HG02938 (cell line): ENCODE results near the gene NFS1.
"Not testable (repeated sequence)": the region's sequence is repeated elsewhere in the genome, so short reads cannot be mapped to it uniquely, and the experiment has no call there.

ENCODE experiments used
- ATAC-seq: cut with Tn5 transposase; IDR thresholded peaks from one replicate; pipeline ENCODE4 v1.9.1; 2021; ENCODE audit warnings: mild to moderate bottlenecking, moderate library complexity; ENCODE audit not compliant: unreplicated experiment

NFS1 gene

DNA sequence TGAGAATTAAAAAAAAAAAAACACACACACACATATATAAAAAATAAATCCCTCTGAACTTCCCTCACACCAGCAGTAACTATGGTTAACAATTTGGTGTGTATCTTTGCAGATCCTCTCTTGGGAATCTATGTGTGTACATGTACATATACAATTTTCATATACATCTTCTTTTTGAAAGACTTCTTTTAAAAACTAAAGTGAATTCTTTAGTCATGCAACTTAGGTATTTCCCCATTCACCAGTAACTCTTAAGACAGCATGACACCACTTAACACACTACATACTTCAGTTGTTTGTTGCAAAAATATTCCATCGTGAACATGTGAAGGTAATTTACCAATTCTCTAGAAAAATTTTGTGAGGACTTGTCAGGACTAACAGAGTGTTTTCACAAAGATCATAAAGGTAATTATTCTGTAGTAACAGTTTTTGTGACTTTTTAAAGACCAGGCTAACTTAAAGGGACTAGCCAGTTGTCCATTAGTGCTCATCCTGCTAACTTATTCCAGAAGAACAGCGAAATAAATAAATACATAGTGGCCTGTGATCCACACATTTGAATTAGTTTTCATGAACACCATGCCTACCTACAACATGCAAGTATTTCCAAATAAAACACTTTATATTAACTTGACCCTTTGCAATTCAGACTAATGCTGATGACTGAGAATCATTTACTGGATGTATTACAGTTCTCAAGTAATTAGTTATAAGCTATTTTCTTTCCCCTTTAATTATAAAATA lies 30.9 kb upstream of the NFS1 start:
- no peak for ATAC-seq

GRCh38 chr20:35729283-35729807 lies 30.2 kb upstream of the NFS1 start:
- ATAC-seq, result no peak

DNA sequence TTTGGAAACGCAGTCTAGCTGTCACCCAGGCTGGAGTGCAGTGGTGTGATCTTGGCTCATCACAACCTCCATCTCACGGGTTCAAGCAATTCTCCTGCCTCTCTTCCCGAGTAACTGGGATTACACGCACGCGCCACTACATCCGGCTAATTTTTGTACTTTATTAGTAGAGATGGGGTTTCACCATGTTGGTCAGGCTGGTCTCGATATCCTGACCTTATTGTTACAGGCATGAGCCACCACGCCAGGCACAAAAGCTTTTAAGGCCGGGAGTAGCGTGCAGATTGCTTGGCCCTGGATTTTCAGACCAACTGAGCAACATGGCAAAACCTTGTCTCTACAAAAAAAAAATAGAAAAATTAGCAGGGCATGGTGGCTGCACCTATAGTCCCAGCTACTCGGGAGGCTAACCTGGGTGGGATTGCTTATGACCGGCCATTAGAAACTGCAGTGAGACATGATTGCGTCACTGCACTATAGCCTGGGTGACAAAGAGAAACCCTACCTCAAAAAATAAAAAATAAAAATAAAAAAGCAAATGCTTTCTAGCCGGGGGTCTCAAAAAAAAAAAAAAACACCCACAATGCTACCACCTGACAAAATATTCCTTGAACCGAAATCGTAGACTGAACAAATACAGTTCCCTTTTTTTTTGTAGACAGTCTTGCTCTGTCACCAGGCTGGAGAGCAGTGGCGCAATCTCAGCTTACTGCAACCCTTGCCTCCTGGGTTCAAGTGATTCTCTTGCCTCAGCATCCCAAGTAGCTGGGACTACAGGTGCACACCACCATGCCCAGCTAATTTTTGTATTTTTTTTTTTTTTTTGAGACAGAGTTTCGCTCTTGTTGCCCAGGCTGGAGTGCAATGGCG lies 27.9 kb upstream of the NFS1 start:
- ATAC-seq, result no peak

DNA sequence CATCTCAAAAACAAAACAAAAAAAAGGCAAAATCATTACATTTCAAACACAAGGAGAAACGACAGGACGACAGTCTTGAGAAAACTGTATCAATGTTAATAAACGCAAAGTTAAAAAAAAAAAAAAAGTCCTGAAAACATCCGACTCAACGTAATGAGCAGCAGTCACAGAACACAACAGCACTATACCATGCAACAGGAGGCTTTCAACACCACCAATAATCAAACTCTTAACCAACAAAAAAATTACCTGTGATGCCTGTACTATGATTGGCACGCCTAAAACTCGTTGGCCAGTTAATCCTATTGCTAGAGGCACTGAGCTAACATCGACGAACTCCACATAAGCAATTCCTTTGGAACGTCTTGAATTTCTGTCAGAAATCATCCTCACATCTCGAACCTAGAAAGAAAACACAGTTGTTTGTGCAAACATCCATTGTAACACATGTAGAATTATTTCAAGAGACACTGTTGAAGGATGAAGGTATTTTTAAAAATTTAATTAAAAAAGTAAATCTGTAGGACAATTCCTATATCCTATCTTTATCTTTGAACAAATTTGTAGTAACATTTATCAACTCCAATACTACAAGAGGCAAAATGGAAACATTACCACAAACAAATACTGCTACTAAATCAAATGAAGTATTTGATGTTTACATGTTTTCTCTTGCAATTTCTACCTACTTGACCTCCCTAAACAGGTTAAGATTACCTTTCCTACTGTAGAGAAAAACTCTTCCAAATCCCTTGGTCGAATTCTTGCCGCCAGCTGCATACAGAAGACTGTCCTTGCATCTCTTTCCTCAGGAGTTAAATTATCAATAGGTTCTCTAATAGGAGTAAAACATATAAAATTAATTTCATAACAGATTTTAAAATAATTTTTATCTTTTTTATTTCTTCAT lies 25.4 kb upstream of the NFS1 start:
- no peak for ATAC-seq

DNA sequence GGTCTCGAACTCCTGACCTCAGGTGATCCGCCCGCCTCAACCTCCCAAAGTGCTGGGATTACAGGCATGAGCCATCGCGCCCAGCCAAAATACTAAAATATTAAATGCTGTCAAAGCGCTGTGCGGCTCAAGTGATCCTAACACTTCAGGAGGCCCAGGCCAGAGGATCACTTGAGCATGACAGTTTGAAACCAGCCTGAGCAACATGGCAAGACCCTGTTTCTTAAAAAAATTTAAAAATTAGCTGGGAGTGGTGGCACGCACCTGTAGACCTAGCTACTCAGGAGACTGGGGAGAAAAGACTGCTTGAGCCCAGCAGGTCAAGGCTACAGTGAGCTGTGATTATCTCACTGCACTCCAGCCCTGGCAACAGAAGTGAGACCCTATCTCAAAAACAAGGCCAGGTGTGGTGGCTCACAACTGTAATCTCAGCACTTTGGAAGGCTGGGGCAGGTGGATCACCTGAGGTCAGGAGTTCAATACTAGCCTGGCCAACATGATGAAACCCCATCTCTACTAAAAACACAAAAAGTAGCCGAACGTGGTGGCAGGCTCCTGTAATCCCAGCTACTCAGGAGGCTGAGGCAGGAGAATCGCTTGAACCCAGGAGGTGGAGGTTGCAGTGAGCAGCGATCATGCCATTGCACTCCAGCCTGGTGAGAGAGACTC lies 24.6 kb upstream of the NFS1 start:
- ATAC-seq, result not testable (repeated sequence)

DNA sequence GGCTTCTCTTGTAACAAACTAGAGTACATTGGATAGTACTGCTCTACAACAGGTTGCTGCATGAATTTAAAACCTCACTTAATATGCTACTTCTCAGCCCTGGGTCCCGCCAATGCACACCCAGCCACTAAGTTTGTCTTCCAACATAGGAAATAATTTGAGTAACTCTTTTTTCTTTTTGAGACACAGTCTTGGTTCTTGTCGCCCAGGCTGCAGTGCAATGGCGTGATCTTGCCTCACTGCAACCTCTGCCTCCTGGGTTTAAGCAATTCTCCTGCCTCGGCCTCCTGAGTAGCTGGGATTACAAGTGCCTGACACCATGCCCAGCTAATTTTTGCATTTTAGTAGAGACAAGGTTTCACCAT lies 24.1 kb upstream of the NFS1 start:
- not testable (repeated sequence) for ATAC-seq

GRCh38 chr20:35721621-35722020 lies 22.5 kb upstream of the NFS1 start:
- no peak for ATAC-seq

- no peak for ATAC-seq
Measured at GRCh38 chr20:35721219-35721618, 22.1 kb upstream of the NFS1 start.

- no peak for ATAC-seq
Measured at GRCh38 chr20:35720165-35721123, 21.3 kb upstream of the NFS1 start.

- ATAC-seq, result no peak
Measured at GRCh38 chr20:35719717-35720116, 20.6 kb upstream of the NFS1 start.

GRCh38 chr20:35718972-35719635 lies 20.0 kb upstream of the NFS1 start:
- no peak for ATAC-seq

GRCh38 chr20:35718321-35718720 lies 19.2 kb upstream of the NFS1 start:
- ATAC-seq, result not testable (repeated sequence)

GRCh38 chr20:35716330-35716729 lies 17.2 kb upstream of the NFS1 start:
- no peak for ATAC-seq

GRCh38 chr20:35715652-35716051 lies 16.5 kb upstream of the NFS1 start:
- no peak for ATAC-seq

- no peak for ATAC-seq
Measured at GRCh38 chr20:35714127-35714526, 15.0 kb upstream of the NFS1 start.

DNA sequence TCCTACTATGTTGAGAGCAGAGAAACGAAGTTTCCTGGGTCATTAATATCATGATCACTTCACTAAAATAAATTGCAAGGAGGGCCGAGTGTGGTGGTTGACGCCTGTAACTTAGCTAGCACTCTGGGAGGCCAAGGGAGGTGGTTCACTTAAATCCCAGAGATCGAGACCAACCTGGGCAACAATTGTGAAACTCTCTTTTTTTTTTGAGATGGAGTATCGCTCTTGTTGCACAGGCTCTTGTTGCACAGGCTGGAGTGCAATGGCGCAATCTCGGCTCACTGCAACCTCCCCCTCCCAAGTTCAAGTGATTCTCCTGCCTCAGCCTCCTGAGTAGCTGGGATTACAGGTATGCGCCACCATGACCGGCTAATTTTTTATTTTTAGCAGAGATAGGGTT lies 14.0 kb upstream of the NFS1 start:
- ATAC-seq, result not testable (repeated sequence)

- no peak for ATAC-seq
Measured at GRCh38 chr20:35711588-35712209, 12.5 kb upstream of the NFS1 start.

GRCh38 chr20:35710884-35711587 lies 11.9 kb upstream of the NFS1 start:
- no peak for ATAC-seq
